Colonic mucosa (tissue), 4 donors: Measurements from ENCODE around the gene ABLIM1. TPM values are rescaled to one million over a fixed set of nuclear protein-coding genes. Genes with fewer than 3 reads are reported as not detected.

Experiments
- DNase-seq: peaks from one replicate; pipeline ENCODE4 v3.0.0-alpha.2; 2020
- H3K27ac ChIP-seq: fragments of 200-600 bp; one replicate; pipeline ENCODE4 v1.8.0; 2021
- H3K27me3 ChIP-seq: fragments of 200-600 bp; one replicate; pipeline ENCODE4 v1.8.0; 2021
- H3K36me3 ChIP-seq: fragments of 200-600 bp; one replicate; pipeline ENCODE4 v1.8.0; 2021
- H3K4me1 ChIP-seq: fragments of 200-600 bp; one replicate; pipeline ENCODE4 v1.8.0; 2021; ENCODE audit warnings: mild to moderate bottlenecking
- H3K4me3 ChIP-seq: fragments of 200-600 bp; one replicate; pipeline ENCODE4 v1.8.0; 2021
- H3K9ac ChIP-seq, 2 donors: one replicate each; pipeline ENCODE4 v1.7.0; 2013; ENCODE audit warnings: control low read depth in 2 of 2, low read depth in 2 of 2, low read length in 2 of 2
- H3K9me3 ChIP-seq: fragments of 200-600 bp; one replicate; pipeline ENCODE4 v1.8.0; 2021
- intact Hi-C: fragments of 100-400 bp; cut with DNase I; formaldehyde crosslinking; loops from one replicate; pipeline ENCODE4 v1.14.1; 2022
- total RNA-seq, 2 donors: library from RNA; stranded (reverse); fragmentation: NEBNext Ultra II Directional in 1 of 2; extraction: Animal tissue kit (Norgen Biotek cat#: 25700) in 1 of 2; gene quantifications; one replicate each; pipeline ENCODE4 v1.2.1, GENCODE V29; 2021
- TF ChIP-seq, protein P1 (sequence below): fragments of 200-600 bp; IDR thresholded peaks from one replicate; pipeline ENCODE4 v1.8.0; 2022; ENCODE audit warnings: antibody characterized with exemption, mild to moderate bottlenecking
- donor health status: healthy.
- donor health status: DM: no; HTN: no; CAD: no.
- donor health status: DM: no; HTN: no; CAD: no.

Gene ABLIM1
- total RNA-seq, 2 donors from 2014 or later, result 118 to 131 TPM

DNA sequence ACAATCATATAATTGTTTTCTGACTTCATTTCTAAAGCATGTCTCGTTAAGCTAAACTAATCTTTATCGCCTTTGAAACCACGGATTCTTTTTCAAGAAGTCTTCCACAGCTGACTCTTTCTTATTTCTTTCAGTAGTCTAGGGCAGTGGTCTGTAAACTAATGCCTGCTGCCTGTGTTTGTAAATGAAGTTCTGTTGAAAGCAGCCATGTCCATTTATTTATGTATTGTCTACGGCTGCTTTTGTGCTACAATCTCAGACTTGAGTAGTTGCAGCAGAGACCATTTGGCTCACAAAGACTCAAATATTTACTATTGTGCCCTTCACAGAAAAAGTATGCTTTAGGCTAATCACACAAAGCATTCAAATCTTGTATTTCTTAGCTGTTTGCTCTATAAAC is 20.3 kb upstream of the ABLIM1 start:
- no peak overlapping the region for H3K9ac ChIP-seq
- TF ChIP-seq, protein P1, sequence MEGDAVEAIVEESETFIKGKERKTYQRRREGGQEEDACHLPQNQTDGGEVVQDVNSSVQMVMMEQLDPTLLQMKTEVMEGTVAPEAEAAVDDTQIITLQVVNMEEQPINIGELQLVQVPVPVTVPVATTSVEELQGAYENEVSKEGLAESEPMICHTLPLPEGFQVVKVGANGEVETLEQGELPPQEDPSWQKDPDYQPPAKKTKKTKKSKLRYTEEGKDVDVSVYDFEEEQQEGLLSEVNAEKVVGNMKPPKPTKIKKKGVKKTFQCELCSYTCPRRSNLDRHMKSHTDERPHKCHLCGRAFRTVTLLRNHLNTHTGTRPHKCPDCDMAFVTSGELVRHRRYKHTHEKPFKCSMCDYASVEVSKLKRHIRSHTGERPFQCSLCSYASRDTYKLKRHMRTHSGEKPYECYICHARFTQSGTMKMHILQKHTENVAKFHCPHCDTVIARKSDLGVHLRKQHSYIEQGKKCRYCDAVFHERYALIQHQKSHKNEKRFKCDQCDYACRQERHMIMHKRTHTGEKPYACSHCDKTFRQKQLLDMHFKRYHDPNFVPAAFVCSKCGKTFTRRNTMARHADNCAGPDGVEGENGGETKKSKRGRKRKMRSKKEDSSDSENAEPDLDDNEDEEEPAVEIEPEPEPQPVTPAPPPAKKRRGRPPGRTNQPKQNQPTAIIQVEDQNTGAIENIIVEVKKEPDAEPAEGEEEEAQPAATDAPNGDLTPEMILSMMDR, result no peak
- no peak for DNase-seq
- H3K27ac ChIP-seq, result no peak overlapping the region
- intact Hi-C loops, result no loop called here
- no peaks in the 10 kb centered on the region for H3K27me3 ChIP-seq
- H3K36me3 ChIP-seq, result no peaks in the 10 kb centered on the region
- H3K4me1 ChIP-seq, result no peaks in the 10 kb centered on the region
- H3K9me3 ChIP-seq, result no peaks in the 10 kb centered on the region
- H3K4me3 ChIP-seq, result no peak overlapping the region

DNA sequence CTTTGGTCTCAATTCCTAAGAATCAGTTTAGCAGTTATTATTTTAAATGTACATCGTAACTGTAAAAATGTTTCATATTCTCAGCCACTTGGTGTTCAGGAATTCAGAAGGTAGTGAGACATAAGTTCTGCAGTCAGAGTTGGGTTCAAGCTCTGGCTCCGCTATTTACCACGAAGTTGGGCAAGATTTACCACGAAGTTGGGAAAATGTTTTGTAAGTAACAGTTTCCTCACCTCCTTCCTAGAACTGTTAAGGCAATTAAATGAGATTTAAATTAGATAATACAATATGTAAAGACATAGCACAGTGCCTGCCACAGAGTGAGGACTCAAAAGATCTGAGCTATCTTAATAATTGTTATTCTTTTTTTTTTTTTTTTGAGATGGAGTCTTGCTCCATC is 16.3 kb upstream of the ABLIM1 start:
- intact Hi-C loops, result no loop called here

DNA sequence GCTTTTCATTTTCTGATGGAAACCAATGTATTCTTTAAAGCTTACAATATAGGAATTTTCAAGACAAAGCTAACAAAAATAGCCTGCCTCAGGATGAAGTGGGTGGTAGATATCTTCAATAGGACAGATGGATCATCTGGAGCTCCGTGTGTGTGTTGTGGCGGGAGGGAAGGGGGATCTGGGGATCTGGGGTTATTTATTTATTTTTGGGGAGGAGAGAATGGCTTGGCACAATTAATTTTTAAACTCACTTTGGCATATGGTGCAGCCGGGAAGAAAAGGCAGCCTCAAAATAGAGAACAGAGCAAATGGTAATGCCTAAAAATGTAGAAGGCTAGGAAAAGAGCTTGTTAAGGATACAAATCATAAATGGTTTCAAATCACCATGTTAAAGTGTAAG is 11.6 kb upstream of the ABLIM1 start:
- no peak overlapping the region for H3K27ac ChIP-seq
- H3K4me1 ChIP-seq, result no peaks in the 10 kb centered on the region
- H3K27me3 ChIP-seq, result no peaks in the 10 kb centered on the region
- no peaks in the 10 kb centered on the region for H3K9me3 ChIP-seq
- no peaks in the 10 kb centered on the region for H3K36me3 ChIP-seq
- DNase-seq, result no peak
- intact Hi-C loops, result no loop called here
- TF ChIP-seq, protein P1, result no peak
- H3K9ac ChIP-seq, result no peak overlapping the region
- no peak overlapping the region for H3K4me3 ChIP-seq

More for the DNA sequence above, 16.3 kb upstream of the ABLIM1 start:
- no peak overlapping the region for H3K27ac ChIP-seq
- H3K36me3 ChIP-seq, result no peaks in the 10 kb centered on the region
- no peak overlapping the region for H3K4me3 ChIP-seq
- no peaks in the 10 kb centered on the region for H3K27me3 ChIP-seq
- DNase-seq, result no peak
- no peak overlapping the region for H3K9ac ChIP-seq
- TF ChIP-seq, protein P1, result no peak
- no peaks in the 10 kb centered on the region for H3K9me3 ChIP-seq
- H3K4me1 ChIP-seq, result no peaks in the 10 kb centered on the region

DNA sequence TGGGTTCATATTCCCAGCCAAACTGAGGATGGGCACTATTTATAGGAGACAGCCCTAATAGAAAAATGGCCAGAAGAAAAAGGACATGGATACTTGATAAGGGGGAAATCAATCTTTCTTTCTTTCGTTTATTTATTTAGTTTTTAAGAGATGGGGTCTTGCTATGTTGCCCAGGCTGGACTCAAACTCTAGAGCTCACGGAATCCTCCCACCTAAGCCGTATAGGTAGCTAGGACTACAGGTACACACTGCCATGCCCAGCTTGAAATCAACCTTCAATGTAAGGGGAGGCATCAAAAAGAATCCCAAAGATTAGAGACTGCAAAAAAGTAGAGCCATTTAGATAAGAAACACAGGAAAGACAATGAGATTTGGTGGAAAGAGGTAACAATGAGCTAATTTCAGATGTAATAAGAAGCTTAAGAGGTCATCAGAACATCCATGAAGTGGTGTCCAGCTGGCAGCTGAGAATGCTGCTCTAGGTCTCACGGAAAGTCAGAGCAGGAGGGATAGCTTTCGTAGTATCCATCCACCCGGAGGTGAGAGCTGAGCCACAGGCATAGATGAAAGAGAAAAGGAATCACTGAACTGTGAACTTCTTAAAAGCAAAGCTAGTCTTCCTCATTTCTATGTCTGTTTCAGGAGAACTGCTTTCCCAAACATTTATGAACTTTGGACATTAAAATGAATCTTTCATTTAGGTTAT is 10.5 kb upstream of the ABLIM1 start:
- no peak overlapping the region for H3K27ac ChIP-seq
- TF ChIP-seq, protein P1, result no peak
- intact Hi-C loops, result no loop called here
- H3K4me1 ChIP-seq, result no peaks in the 10 kb centered on the region
- no peaks in the 10 kb centered on the region for H3K36me3 ChIP-seq
- no peak for DNase-seq
- no peaks in the 10 kb centered on the region for H3K27me3 ChIP-seq
- H3K9me3 ChIP-seq, result no peaks in the 10 kb centered on the region
- H3K4me3 ChIP-seq, result no peak overlapping the region
- no peak overlapping the region for H3K9ac ChIP-seq

DNA sequence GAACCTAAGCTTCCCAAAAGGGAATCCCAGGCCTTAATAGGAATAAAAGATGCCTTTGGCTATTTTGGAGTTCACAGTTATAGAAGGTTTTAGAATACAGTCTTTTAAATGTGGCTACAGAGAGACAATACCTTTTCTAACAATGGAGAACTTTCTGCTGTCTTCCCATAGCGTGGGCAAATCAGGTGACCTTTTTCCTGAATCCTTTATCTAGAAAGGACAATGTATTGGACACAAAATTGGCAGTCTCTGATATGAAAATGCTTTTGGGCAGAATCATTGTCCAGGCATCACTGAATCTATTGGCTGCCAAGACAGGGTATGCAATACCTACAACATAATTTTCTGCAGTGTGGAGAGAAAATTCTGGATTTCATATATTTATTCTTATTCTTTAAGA is 7.8 kb upstream of the ABLIM1 start:
- intact Hi-C loops, result no loop called here
- TF ChIP-seq, protein P1, result no peak
- Histone ChIP-seq H3K9ac (no peak overlapping the region), H3K27ac (no peak overlapping the region), H3K4me1 (no peaks in the 10 kb centered on the region), H3K9me3 (no peaks in the 10 kb centered on the region), H3K36me3 (no peaks in the 10 kb centered on the region), H3K27me3 (no peaks in the 10 kb centered on the region), H3K4me3 (no peak overlapping the region)
- DNase-seq, result no peak
